ENCODE results near the gene SLC9A9. TPM values are rescaled to one million over a fixed set of nuclear protein-coding genes. Genes with fewer than 3 reads are reported as not detected.

SLC9A9 gene
- total and polyA plus RNA-seq, 10 of the 15 experiments (the other 5 are each of a cell fraction or from before 2014, with no cell fraction given) = 3.5 to 14.2 (median 9.3) TPM

DNA sequence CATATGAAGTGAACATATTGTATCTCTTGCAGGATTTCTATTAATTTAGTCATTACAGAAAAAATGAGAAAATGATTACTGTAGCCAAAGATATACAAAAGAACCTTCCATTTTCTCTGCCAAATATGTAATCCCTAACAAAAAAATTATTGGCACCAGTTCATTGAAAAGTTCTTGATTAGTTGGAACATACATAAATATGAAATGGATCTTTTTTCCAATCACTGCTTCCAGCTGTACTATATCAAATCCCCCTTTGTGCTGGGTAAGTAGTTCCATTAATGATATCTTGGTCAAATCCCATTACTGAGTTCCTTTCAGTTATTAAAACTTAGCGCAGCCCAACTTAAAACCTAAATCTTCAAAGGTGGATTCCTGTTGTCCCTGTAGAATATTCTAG lies 263.8 kb downstream of the SLC9A9 start:
- ATAC-seq (no peak), FAIRE-seq (no peak), DNase-seq (ENCODE audit: low read depth, low spot score) (no peak)
- no peak overlapping the region for H3K4me3 ChIP-seq
- SMC1A ChIA-PET (ENCODE audit: uncharacterized antibody, unreplicated experiment) = no interaction called here
- H3K9me3 ChIP-seq (replicated peaks; ENCODE audit: control insufficient read depth, insufficient read depth, low read length) = no peaks in the 10 kb centered on the region
- no TSS peak for BruUV-seq (replicated peaks)
- H3K4me1 ChIP-seq (ENCODE audit: control insufficient read depth, insufficient read depth, low read length) = peaks cover 24% of the 10 kb centered on the region
- no peaks in the 10 kb centered on the region for H3K27me3 ChIP-seq (replicated peaks in 1 of 2; ENCODE audit: control insufficient read depth in 2 of 2, insufficient read depth in 2 of 2, low read length in 1 of 2)
- no peak overlapping the region for H3K9ac ChIP-seq (ENCODE audit: control insufficient read depth, insufficient read depth, low read length)
- intact Hi-C loops (cut with micrococcal nuclease; ENCODE audit: unreplicated experiment) (no loop called here), in situ Hi-C loops (cut with MboI) (no loop called here)
- WGBS (ENCODE audit: insufficient coverage, insufficient replicate concordance, low lambda C conversion rate, missing lambda C conversion rate) = 94% methylated on average over 1 of the region's 1 CpG
- no peak overlapping the region for H3K27ac ChIP-seq (ENCODE audit: control insufficient read depth, insufficient read depth)
- H3K36me3 ChIP-seq (ENCODE audit: control insufficient read depth in 2 of 2, insufficient read depth in 2 of 2, low read length in 1 of 2) = no peaks in the 10 kb centered on the region
- no peaks in the 10 kb centered on the region for H4K20me1 ChIP-seq (ENCODE audit: control insufficient read depth, insufficient read depth)
- H2AFZ ChIP-seq (ENCODE audit: control insufficient read depth, low read depth, low read length) = no peak overlapping the region
- POLR2A ChIA-PET = no interaction called here
- CTCF ChIA-PET = no interaction called here
- TF ChIP-seq JUNB (IDR thresholded peaks at IDR 0.05) (no peak), RFX5 (IDR thresholded peaks at IDR 0.05; ENCODE audit: low read depth, low read length) (no peak), NFYB (IDR thresholded peaks at IDR 0.05; ENCODE audit: insufficient read depth, low read depth, low read length) (no peak), STAT1 (conservative IDR thresholded peaks at IDR 0.05) (no peak), LARP7 (IDR thresholded peaks at IDR 0.05) (no peak), TBL1XR1 (IDR thresholded peaks at IDR 0.05; ENCODE audit: low read depth, low read length) (no peak)
- RAD21 ChIA-PET (ENCODE audit: unreplicated experiment) = no interaction called here
- H3K4me2 ChIP-seq (ENCODE audit: control insufficient read depth, insufficient read depth) = no peak overlapping the region
- no peaks in the 10 kb centered on the region for H3K79me2 ChIP-seq (ENCODE audit: control insufficient read depth, insufficient read depth, low read length)

DNA sequence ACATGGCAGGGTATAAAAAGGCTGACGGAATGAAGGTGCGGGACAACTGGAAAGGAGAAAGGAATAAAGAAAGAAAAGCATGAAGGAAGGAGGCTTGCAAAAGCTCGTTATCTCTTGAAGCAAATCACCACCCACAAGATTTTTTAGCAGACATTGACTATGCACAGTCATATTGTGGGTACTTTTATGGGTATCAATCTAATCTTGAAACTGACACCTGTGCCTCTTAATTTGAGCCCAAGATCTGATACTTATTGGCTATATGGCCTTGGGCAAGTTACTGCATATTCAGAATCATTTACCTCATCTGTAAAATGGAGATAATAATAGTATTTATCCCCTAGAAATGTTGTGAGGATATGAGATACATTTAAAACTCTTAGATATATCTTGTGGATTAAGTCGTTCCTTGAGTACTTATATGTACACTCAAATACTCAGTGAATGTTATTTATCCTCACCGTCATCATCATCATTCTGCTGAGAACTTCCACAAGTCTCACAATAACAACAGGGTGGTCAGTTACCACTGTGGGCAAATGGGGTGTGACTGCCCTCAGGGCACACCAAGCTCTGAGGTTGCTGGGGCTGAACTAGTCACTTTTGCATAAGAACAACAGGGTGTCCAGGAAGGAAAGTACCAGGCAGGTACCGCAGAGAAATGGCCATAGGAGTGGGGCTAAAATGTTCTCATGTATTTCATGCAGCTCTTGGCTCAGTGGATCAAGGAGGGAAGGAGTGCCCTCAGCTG lies 266.1 kb downstream of the SLC9A9 start:
- no peak for FAIRE-seq
- Histone ChIP-seq H3K36me3 (ENCODE audit: control insufficient read depth in 2 of 2, insufficient read depth in 2 of 2, low read length in 1 of 2) (no peaks in the 10 kb centered on the region; a peak in 1 of 4 replicates), H3K9ac (ENCODE audit: control insufficient read depth, insufficient read depth, low read length) (no peak overlapping the region), H3K27ac (ENCODE audit: control insufficient read depth, insufficient read depth) (no peak overlapping the region), H4K20me1 (ENCODE audit: control insufficient read depth, insufficient read depth) (no peaks in the 10 kb centered on the region), H3K9me3 (replicated peaks; ENCODE audit: control insufficient read depth, insufficient read depth, low read length) (no peaks in the 10 kb centered on the region), H3K27me3 (replicated peaks in 1 of 2; ENCODE audit: control insufficient read depth in 2 of 2, insufficient read depth in 2 of 2, low read length in 1 of 2) (no peaks in the 10 kb centered on the region), H3K79me2 (ENCODE audit: control insufficient read depth, insufficient read depth, low read length) (no peaks in the 10 kb centered on the region), H3K4me2 (ENCODE audit: control insufficient read depth, insufficient read depth) (no peak overlapping the region; the same call in 1 of the 2 replicates), H2AFZ (ENCODE audit: control insufficient read depth, low read depth, low read length) (peak overlapping the region; percentile 24), H3K4me3 (no peak overlapping the region), H3K4me1 (ENCODE audit: control insufficient read depth, insufficient read depth, low read length) (peaks cover 24% of the 10 kb centered on the region)
- CTCF ChIA-PET = interaction anchor here (0.6 kb wide), 1 partner anchor 157 kb away, joined by 4 read pairs; no protein-coding TSS in a partner anchor
- TF ChIP-seq SUZ12 (IDR thresholded peaks at IDR 0.05; ENCODE audit: unreplicated experiment) (no peak), JUNB (IDR thresholded peaks at IDR 0.05) (peak; percentile 53), MTA3 (IDR thresholded peaks at IDR 0.05; ENCODE audit: borderline replicate concordance, low read length) (no peak)
- TF ChIP-seq, protein P1, sequence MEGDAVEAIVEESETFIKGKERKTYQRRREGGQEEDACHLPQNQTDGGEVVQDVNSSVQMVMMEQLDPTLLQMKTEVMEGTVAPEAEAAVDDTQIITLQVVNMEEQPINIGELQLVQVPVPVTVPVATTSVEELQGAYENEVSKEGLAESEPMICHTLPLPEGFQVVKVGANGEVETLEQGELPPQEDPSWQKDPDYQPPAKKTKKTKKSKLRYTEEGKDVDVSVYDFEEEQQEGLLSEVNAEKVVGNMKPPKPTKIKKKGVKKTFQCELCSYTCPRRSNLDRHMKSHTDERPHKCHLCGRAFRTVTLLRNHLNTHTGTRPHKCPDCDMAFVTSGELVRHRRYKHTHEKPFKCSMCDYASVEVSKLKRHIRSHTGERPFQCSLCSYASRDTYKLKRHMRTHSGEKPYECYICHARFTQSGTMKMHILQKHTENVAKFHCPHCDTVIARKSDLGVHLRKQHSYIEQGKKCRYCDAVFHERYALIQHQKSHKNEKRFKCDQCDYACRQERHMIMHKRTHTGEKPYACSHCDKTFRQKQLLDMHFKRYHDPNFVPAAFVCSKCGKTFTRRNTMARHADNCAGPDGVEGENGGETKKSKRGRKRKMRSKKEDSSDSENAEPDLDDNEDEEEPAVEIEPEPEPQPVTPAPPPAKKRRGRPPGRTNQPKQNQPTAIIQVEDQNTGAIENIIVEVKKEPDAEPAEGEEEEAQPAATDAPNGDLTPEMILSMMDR (IDR thresholded peaks at IDR 0.05 in 2 of 3, conservative IDR thresholded peaks at IDR 0.05 in 1 of 3; ENCODE audit: control insufficient read depth in 2 of 3, extremely low read depth in 1 of 3, insufficient read depth in 1 of 3, low read depth in 3 of 3, low read length in 3 of 3) = no peak
- BruUV-seq (replicated peaks) = no TSS peak
- RAD21 ChIA-PET (ENCODE audit: unreplicated experiment) = no interaction called here
- 32% methylated on average over 6 of the region's 6 CpGs for WGBS (ENCODE audit: insufficient coverage, insufficient replicate concordance, low lambda C conversion rate, missing lambda C conversion rate)
- intact Hi-C loops (cut with micrococcal nuclease; ENCODE audit: unreplicated experiment) (no loop called here), in situ Hi-C loops (cut with MboI) (no loop called here)
- SMC1A ChIA-PET (ENCODE audit: uncharacterized antibody, unreplicated experiment) = no interaction called here
- no peak for ATAC-seq
- DNase-seq (ENCODE audit: low read depth, low spot score) = no peak
- POLR2A ChIA-PET = no interaction called here
